HCT116 (cell line): ENCODE data around the gene MICALL2. TPM values are rescaled to one million over a fixed set of nuclear protein-coding genes. Genes with fewer than 3 reads are reported as not detected.

ENCODE experiments used
- ATAC-seq: fragments of 200-7000 bp; cut with Tn5 transposase; 2 replicates; pipeline ENCODE4 v1.9.1; 2020; ENCODE audit warnings: mild to moderate bottlenecking, moderate library complexity
- BruUV-seq: library from RNA; stranded (reverse); fragments of 400-500 nt; replicated peaks from 2 replicates; lab custom pipeline; 2021; lab: Mats Ljungman, UMichigan
- CTCF ChIA-PET: fragments of 300-600 bp; sonication (Branson Sonifier 250); formaldehyde crosslinking; loops from one replicate; lab custom pipeline; 2021; ENCODE audit warnings: antibody characterized with exemption; lab: Charles Lee
- POLR2A ChIA-PET: fragments of 300-600, 350-600 bp; sonication (Branson Sonifier 250); formaldehyde crosslinking; loops from one replicate; lab custom pipeline; 2021; ENCODE audit warnings: antibody characterized with exemption; lab: Charles Lee
- RAD21 ChIA-PET, 2 experiments: fragments of 300-600 bp; sonication (Branson Sonifier 250); formaldehyde crosslinking; loops; one replicate each; lab custom pipeline; 2023; ENCODE audit warnings: low total read pairs in 2 of 2; ENCODE audit not compliant: uncharacterized antibody in 2 of 2, unreplicated experiment in 2 of 2, low non-redundant PET in 1 of 2; lab: Charles Lee
- DNase-seq: peaks from one replicate; pipeline ENCODE4 v3.0.0-alpha.2; 2010; ENCODE audit warnings: low read depth, low spot score
- H2AFZ ChIP-seq: fragments of 200-600 bp; shearing (Covaris generic), sonication (generic); 2 replicates; pipeline ENCODE4 v1.6.1; 2017; ENCODE audit warnings: low read depth, mixed run types, mixed read lengths, antibody characterized with exemption, low read length; ENCODE audit not compliant: poor library complexity, severe bottlenecking
- H3K27ac ChIP-seq: 2 replicates; pipeline ENCODE4 v1.5.1; 2012; ENCODE audit warnings: low read depth, low read length
- H3K27me3 ChIP-seq: fragments of 200-600 bp; sonication (generic); 2 replicates; pipeline ENCODE4 v1.6.1; 2016; ENCODE audit warnings: mixed run types, low read length, mixed read lengths; ENCODE audit not compliant: insufficient read depth
- H3K36me3 ChIP-seq, 2 experiments: fragments of 200-500 bp in 1 of 2; fragments of 200-600 bp in 1 of 2; sonication (Bioruptor generic) in 1 of 2; sonication (generic) in 1 of 2; 2 replicates each; pipeline versions ENCODE4 v1.5.1 to v1.6.1; 2014 to 2016; ENCODE audit warnings: low read length in 2 of 2, inconsistent platforms in 1 of 2, mixed read lengths in 1 of 2, mixed run types in 1 of 2; ENCODE audit not compliant: insufficient read depth in 2 of 2, control insufficient read depth in 1 of 2
- H3K4me1 ChIP-seq, 2 experiments: fragments of 200-600 bp in 1 of 2; sonication (generic) in 1 of 2; 2 replicates each; pipeline versions ENCODE4 v1.5.1 to v1.6.1; 2012 to 2017; ENCODE audit warnings: low read length in 2 of 2, inconsistent platforms in 1 of 2, mild to moderate bottlenecking in 1 of 2, mixed read lengths in 1 of 2, mixed run types in 1 of 2, moderate library complexity in 1 of 2; ENCODE audit not compliant: insufficient read depth in 2 of 2, control insufficient read depth in 1 of 2
- H3K4me2 ChIP-seq: fragments of 200-600 bp; sonication (generic); 2 replicates; pipeline ENCODE4 v1.6.1; 2017; ENCODE audit warnings: mixed run types, low read length, mixed read lengths
- H3K4me3 ChIP-seq, 2 experiments: fragments of 200-600 bp in 1 of 2; sonication (generic) in 1 of 2; replicated peaks in 1 of 2; 2 replicates each; pipeline ENCODE4 v1.5.1; 2011 to 2016; ENCODE audit warnings: low read length in 2 of 2, control low read depth in 1 of 2, low read depth in 1 of 2, mild to moderate bottlenecking in 1 of 2, mixed read lengths in 1 of 2, mixed run types in 1 of 2
- H3K79me2 ChIP-seq: fragments of 200-600 bp; sonication (generic); 2 replicates; pipeline ENCODE4 v1.6.1; 2017; ENCODE audit warnings: mild to moderate bottlenecking, mixed run types, low read length, moderate library complexity, mixed read lengths; ENCODE audit not compliant: insufficient read depth
- H3K9ac ChIP-seq: fragments of 200-600 bp; sonication (generic); 2 replicates; pipeline ENCODE4 v1.6.1; 2016; ENCODE audit warnings: low read length, mixed read lengths
- H3K9me2 ChIP-seq: fragments of 200-600 bp; sonication (generic), shearing (Covaris generic); 2 replicates; pipeline ENCODE4 v1.6.1; 2017; ENCODE audit warnings: mixed run types, mild to moderate bottlenecking, moderate library complexity; ENCODE audit not compliant: insufficient read depth
- H3K9me3 ChIP-seq, 2 experiments: fragments of 200-500 bp in 1 of 2; fragments of 200-600 bp in 1 of 2; sonication (Bioruptor generic) in 1 of 2; sonication (generic) in 1 of 2; 2 replicates each; pipeline ENCODE4 v1.6.1; 2014 to 2017; ENCODE audit warnings: low read length in 2 of 2, mixed read lengths in 2 of 2, inconsistent platforms in 1 of 2, low read depth in 1 of 2, mild to moderate bottlenecking in 1 of 2, mixed run types in 1 of 2, moderate library complexity in 1 of 2; ENCODE audit not compliant: control insufficient read depth in 1 of 2, insufficient read depth in 1 of 2
- H4K20me1 ChIP-seq: fragments of 200-600 bp; sonication (generic), shearing (Covaris generic); 2 replicates; pipeline ENCODE4 v1.6.1; 2017; ENCODE audit warnings: mixed run types, mild to moderate bottlenecking, moderate library complexity; ENCODE audit not compliant: insufficient read depth
- CBX3 ChIP-seq: IDR thresholded peaks from 2 replicates; pipeline ENCODE4 v1.6.1; 2012; ENCODE audit warnings: low read depth
- EGR1 ChIP-seq: IDR thresholded peaks from 2 replicates; pipeline ENCODE4 v1.6.1; 2012; ENCODE audit warnings: low read depth
- ELF1 ChIP-seq: IDR thresholded peaks from 2 replicates; pipeline ENCODE4 v1.6.1; 2012; ENCODE audit warnings: low read depth, borderline replicate concordance
- RAD21 ChIP-seq: IDR thresholded peaks from 2 replicates; pipeline ENCODE4 v1.6.1; 2012; ENCODE audit warnings: low read depth, mild to moderate bottlenecking
- SIN3A ChIP-seq: IDR thresholded peaks from 2 replicates; pipeline ENCODE4 v1.6.1; 2012; ENCODE audit warnings: low read depth
- SP1 ChIP-seq: IDR thresholded peaks from 2 replicates; pipeline ENCODE4 v1.6.1; 2012; ENCODE audit warnings: low read depth
- ZFX ChIP-seq: fragments of 450-650 bp; IDR thresholded peaks from 2 replicates; pipeline ENCODE4 v1.6.1; 2017
- intact Hi-C: fragments of 100-400 bp; cut with micrococcal nuclease; formaldehyde crosslinking; loops from 2 replicates; pipeline ENCODE4 v1.10.0; 2022
- total RNA-seq: library from RNA; stranded (reverse); gene quantifications from one replicate; pipeline ENCODE4 v1.2.1, GENCODE V29; 2021; ENCODE audit not compliant: unreplicated experiment
- TF ChIP-seq, protein P1 (sequence below): IDR thresholded peaks from 2 replicates; pipeline ENCODE4 v1.6.1; 2012
- TF ChIP-seq, protein P2 (sequence below): IDR thresholded peaks from 2 replicates; pipeline ENCODE4 v1.6.1; 2012; ENCODE audit warnings: low read depth

MICALL2 gene
- total RNA-seq, 1 experiment from 2014 or later: 60.7 TPM

DNA sequence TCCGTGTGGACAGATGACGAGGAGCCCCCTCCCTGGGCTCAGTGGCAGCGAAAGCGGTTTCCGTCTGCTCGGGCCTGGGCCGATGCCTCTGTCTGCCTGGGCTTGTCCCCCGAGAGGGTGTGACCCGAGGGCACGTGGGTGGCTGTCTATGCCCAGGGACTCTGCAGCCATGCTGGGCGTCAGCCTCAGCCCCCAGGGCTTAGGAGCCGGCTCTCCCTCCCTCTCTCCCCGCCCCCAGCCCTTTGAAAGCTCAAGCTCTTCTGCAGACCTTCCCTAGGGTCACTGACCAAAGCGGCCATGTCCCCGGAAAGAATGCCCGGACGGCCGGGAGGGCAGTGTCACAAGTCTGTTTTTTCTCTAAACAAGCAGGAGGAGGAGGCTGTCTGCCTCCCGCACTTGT, 7.1 kb downstream of the MICALL2 start:
- RAD21 ChIA-PET: no interaction called here
- Histone ChIP-seq H3K9me3 (no peaks in the 10 kb centered on the region), H2AFZ (no peak overlapping the region), H3K9ac (no peak overlapping the region), H3K79me2 (peaks cover 65% of the 10 kb centered on the region), H3K4me3 (no peak overlapping the region), H3K9me2 (no peaks in the 10 kb centered on the region), H3K27me3 (no peaks in the 10 kb centered on the region), H4K20me1 (no peaks in the 10 kb centered on the region), H3K4me1 (peaks cover 19 to 27% of the 10 kb centered on the region in 2 experiments; a peak in 3 of 4 replicates), H3K27ac (no peak overlapping the region), H3K4me2 (no peak overlapping the region), H3K36me3 (no peaks in the 10 kb centered on the region; a peak in 1 of 4 replicates)
- ATAC-seq (no peak), DNase-seq (no peak)
- intact Hi-C loops: no loop called here
- TF ChIP-seq CBX3: no peak
- no peak for TF ChIP-seq SP1
- TF ChIP-seq, protein P1, sequence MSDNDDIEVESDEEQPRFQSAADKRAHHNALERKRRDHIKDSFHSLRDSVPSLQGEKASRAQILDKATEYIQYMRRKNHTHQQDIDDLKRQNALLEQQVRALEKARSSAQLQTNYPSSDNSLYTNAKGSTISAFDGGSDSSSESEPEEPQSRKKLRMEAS: no peak
- no peak for TF ChIP-seq ZFX
- no TSS peak for BruUV-seq
- CTCF ChIA-PET: no interaction called here
- POLR2A ChIA-PET: interaction anchor here (0.6 kb wide), 1 partner anchor 9 kb away, joined by 3 read pairs; no protein-coding TSS in a partner anchor

DNA sequence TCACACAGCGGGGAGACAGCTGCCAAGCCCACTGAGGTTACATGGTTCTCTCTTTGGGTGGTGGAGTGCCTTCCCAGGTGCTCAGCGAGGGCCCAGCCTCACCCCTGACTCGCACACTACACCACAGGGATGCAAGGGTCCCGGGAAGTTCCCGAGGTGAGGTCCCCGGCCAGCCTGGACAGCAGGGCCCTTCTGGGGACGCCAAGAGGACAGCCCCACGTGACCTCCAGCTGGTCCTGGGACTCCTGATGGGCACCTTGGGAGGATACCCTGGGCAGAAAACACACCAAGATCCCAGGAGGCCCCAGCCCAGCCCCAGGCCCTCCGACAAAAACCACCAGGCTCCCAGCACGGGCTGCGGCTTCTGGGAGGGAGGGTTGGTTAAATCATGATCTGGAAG, 8.3 kb downstream of the MICALL2 start:
- Histone ChIP-seq H3K4me2 (no peak overlapping the region), H3K9ac (no peak overlapping the region), H3K27me3 (no peaks in the 10 kb centered on the region), H3K36me3 (no peaks in the 10 kb centered on the region; a peak in 1 of 4 replicates), H4K20me1 (no peaks in the 10 kb centered on the region)
- RAD21 ChIA-PET: no interaction called here
- TF ChIP-seq ELF1: no peak
- no peak for TF ChIP-seq SIN3A
- no peak for TF ChIP-seq EGR1
- TF ChIP-seq RAD21: no peak
- TF ChIP-seq, protein P2, sequence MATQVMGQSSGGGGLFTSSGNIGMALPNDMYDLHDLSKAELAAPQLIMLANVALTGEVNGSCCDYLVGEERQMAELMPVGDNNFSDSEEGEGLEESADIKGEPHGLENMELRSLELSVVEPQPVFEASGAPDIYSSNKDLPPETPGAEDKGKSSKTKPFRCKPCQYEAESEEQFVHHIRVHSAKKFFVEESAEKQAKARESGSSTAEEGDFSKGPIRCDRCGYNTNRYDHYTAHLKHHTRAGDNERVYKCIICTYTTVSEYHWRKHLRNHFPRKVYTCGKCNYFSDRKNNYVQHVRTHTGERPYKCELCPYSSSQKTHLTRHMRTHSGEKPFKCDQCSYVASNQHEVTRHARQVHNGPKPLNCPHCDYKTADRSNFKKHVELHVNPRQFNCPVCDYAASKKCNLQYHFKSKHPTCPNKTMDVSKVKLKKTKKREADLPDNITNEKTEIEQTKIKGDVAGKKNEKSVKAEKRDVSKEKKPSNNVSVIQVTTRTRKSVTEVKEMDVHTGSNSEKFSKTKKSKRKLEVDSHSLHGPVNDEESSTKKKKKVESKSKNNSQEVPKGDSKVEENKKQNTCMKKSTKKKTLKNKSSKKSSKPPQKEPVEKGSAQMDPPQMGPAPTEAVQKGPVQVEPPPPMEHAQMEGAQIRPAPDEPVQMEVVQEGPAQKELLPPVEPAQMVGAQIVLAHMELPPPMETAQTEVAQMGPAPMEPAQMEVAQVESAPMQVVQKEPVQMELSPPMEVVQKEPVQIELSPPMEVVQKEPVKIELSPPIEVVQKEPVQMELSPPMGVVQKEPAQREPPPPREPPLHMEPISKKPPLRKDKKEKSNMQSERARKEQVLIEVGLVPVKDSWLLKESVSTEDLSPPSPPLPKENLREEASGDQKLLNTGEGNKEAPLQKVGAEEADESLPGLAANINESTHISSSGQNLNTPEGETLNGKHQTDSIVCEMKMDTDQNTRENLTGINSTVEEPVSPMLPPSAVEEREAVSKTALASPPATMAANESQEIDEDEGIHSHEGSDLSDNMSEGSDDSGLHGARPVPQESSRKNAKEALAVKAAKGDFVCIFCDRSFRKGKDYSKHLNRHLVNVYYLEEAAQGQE: no peak
- TF ChIP-seq, all 23 proteins: peak for 0
- peaks cover 52% of the 10 kb centered on the region for H3K79me2 ChIP-seq
- no TSS peak for BruUV-seq
- POLR2A ChIA-PET: no interaction called here
- H2AFZ ChIP-seq: no peak overlapping the region
- intact Hi-C loops: no loop called here
- CTCF ChIA-PET: no interaction called here
- no peak for DNase-seq
- no peak overlapping the region; the same call in 1 of the 2 replicates for H3K27ac ChIP-seq
- H3K9me3 ChIP-seq: no peaks in the 10 kb centered on the region
- no peak for ATAC-seq
- no peaks in the 10 kb centered on the region for H3K9me2 ChIP-seq
- H3K4me3 ChIP-seq: no peak overlapping the region
- peaks cover 10 to 16% of the 10 kb centered on the region in 2 experiments; a peak in 3 of 4 replicates for H3K4me1 ChIP-seq
